Measurements from ENCODE around the gene DUSP6. TPM values are rescaled to one million over a fixed set of nuclear protein-coding genes. Genes with fewer than 3 reads are reported as not detected.

Gene DUSP6
- total and polyA plus RNA-seq, 12 donors: 9.4 to 43.4 (median 24.8) TPM

GRCh38 chr12:89390802-89391673 lies 38.7 kb upstream of the DUSP6 start:
- peak overlapping the region; percentile 32 to 79 (median 60) for H3K27ac ChIP-seq
- WGBS, 2 donors: 76 to 78% methylated on average over 3 of the region's 3 CpGs
- ATAC-seq (peak in 2 of 8 donors; percentile 21 to 32), DNase-seq (no peak)
- no peaks in the 10 kb centered on the region for H3K27me3 ChIP-seq
- peaks cover 3 to 52% (median 28%) of the 10 kb centered on the region in 9 donors for H3K4me1 ChIP-seq
- TF ChIP-seq, protein P1, sequence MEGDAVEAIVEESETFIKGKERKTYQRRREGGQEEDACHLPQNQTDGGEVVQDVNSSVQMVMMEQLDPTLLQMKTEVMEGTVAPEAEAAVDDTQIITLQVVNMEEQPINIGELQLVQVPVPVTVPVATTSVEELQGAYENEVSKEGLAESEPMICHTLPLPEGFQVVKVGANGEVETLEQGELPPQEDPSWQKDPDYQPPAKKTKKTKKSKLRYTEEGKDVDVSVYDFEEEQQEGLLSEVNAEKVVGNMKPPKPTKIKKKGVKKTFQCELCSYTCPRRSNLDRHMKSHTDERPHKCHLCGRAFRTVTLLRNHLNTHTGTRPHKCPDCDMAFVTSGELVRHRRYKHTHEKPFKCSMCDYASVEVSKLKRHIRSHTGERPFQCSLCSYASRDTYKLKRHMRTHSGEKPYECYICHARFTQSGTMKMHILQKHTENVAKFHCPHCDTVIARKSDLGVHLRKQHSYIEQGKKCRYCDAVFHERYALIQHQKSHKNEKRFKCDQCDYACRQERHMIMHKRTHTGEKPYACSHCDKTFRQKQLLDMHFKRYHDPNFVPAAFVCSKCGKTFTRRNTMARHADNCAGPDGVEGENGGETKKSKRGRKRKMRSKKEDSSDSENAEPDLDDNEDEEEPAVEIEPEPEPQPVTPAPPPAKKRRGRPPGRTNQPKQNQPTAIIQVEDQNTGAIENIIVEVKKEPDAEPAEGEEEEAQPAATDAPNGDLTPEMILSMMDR (IDR thresholded peaks at IDR 0.05): no peak
- no peaks in the 10 kb centered on the region for H3K9me3 ChIP-seq
- H3K36me3 ChIP-seq: no peaks in the 10 kb centered on the region
- intact Hi-C loops (cut with DNase I): loop anchor here in 3 of 10 donors (5.0 to 10.0 kb wide), 3 partner anchors 39 to 64 kb away; partner anchors contain the start of gene DUSP6 (in 2 of the 3)
- H3K4me3 ChIP-seq: no peak overlapping the region

DNA sequence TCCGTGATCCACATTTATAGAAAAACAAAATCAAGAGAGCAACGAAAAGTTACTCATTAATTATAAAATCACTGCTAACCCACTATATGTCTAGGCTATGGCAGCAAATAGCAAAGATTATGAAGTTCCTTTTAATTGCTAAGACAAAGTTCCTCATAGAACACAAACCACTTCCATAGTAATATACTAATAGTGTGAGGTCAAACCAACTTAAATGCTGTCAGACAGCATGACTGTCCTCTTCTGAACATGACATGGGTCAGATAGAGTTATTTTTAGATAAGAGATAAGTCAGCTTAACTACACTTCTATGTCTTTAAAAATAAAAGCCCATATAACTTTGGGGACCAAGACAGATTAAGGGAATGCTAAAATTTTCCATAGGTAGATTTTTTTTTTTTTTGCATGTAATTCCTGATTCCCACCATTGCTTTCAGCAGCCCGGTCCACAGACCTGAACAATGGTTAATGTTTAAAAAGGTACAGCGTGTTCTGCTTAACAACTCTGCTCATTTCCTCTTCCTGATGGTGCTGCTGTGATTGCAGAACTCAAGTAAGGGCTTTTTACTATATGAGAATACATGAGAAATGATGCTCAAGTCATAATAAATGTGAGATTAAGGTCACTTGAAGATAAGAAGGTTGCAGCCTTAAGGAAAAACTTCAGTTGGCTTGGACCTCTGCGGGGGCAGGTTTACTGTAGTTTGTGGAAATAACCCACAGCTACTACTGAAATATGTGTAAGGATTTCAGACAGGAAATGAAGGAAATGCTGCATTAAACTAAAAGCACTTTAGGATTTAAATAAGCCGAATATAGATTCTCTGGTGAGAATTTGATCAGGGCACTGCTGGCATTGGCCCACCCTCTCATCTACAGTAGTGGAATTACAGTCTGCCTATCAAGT lies 37.7 kb upstream of the DUSP6 start:
- Histone ChIP-seq H3K4me1 (peaks cover 3 to 62% (median 36%) of the 10 kb centered on the region in 9 donors), H3K36me3 (no peaks in the 10 kb centered on the region), H3K9me3 (no peaks in the 10 kb centered on the region), H3K4me3 (no peak overlapping the region), H3K27me3 (no peaks in the 10 kb centered on the region), H3K27ac (peak overlapping the region; percentile 32 to 79 (median 60))
- peak; percentile 46 to 94 (median 84) for ATAC-seq
- DNase-seq: no peak
- intact Hi-C loops (cut with DNase I): loop anchor here in 4 of 10 donors (5.0 to 10.0 kb wide), 3 partner anchors 38 to 65 kb away; partner anchors contain the start of gene DUSP6 (in 3 of the 4)
- 44 to 46% methylated on average over 6 of the region's 6 CpGs for WGBS, 2 donors
- TF ChIP-seq, protein P1 (IDR thresholded peaks at IDR 0.05): no peak

GRCh38 chr12:89386138-89386537 lies 33.8 kb upstream of the DUSP6 start:
- ATAC-seq (no peak), DNase-seq (no peak)
- WGBS, 2 donors: 63 to 70% methylated on average over 3 of the region's 3 CpGs
- Histone ChIP-seq H3K9me3 (no peaks in the 10 kb centered on the region), H3K36me3 (no peaks in the 10 kb centered on the region), H3K27me3 (no peaks in the 10 kb centered on the region), H3K4me3 (no peak overlapping the region), H3K4me1 (peaks cover 5 to 69% (median 54%) of the 10 kb centered on the region in 9 donors), H3K27ac (no peak overlapping the region)
- intact Hi-C loops (cut with DNase I): loop anchor here in 2 of 10 donors (5.0 to 10.0 kb wide), 2 partner anchors 34 to 69 kb away; partner anchors contain the start of gene DUSP6 (in 1 of the 2)
- TF ChIP-seq, protein P1 (IDR thresholded peaks at IDR 0.05): no peak

GRCh38 chr12:89384807-89385206 lies 32.5 kb upstream of the DUSP6 start:
- Histone ChIP-seq H3K4me3 (no peak overlapping the region), H3K4me1 (peaks cover 2 to 57% (median 41%) of the 10 kb centered on the region in 9 donors), H3K36me3 (no peaks in the 10 kb centered on the region), H3K9me3 (no peaks in the 10 kb centered on the region), H3K27ac (peak overlapping the region in 9 of 10 donors; percentile 34 to 82 (median 66)), H3K27me3 (no peaks in the 10 kb centered on the region)
- ATAC-seq (peak in 1 of 8 donors; percentile 36), DNase-seq (no peak)
- 53 to 55% methylated on average over 3 of the region's 3 CpGs for WGBS, 2 donors
- intact Hi-C loops (cut with DNase I): loop anchor here in 3 of 10 donors (5.0 to 10.0 kb wide), 3 partner anchors 33 to 70 kb away; partner anchors contain the start of gene DUSP6 (in 1 of the 3)
- TF ChIP-seq, protein P1 (IDR thresholded peaks at IDR 0.05): no peak

Measured in heart right ventricle (tissue), 16 donors.